ENCODE measurements around the gene RPL10. TPM values are rescaled to one million over a fixed set of nuclear protein-coding genes. Genes with fewer than 3 reads are reported as not detected.
A peak's percentile ranks its signal among the peaks of the same experiment; 100 is the strongest.

The RPL10 gene
- total and polyA plus RNA-seq, 2 of the 13 experiments (the other 11 are each of a cell fraction or from before 2014, with no cell fraction given), result 2,381 to 4,713 TPM

GRCh38 chrX:154401045-154401799 lies 3.0 kb downstream of the RPL10 start (continued):
- TF ChIP-seq ZNF598 (CRISPR knock-in tag; IDR thresholded peaks at IDR 0.05; ENCODE audit: borderline replicate concordance), result no peak
- no peak for TF ChIP-seq ZNF569 (CRISPR knock-in tag; IDR thresholded peaks at IDR 0.05; ENCODE audit: borderline replicate concordance)
- no peak for TF ChIP-seq ZMYM4 (CRISPR knock-in tag; IDR thresholded peaks at IDR 0.05)
- TF ChIP-seq ZNF17 (CRISPR knock-in tag; IDR thresholded peaks at IDR 0.05), result no peak
- no peak for TF ChIP-seq CENPT (CRISPR knock-in tag; IDR thresholded peaks at IDR 0.05; ENCODE audit: low read depth)
- TF ChIP-seq PATZ1 (CRISPR knock-in tag; IDR thresholded peaks at IDR 0.05), result peak; percentile 81
- TF ChIP-seq PAF1 (CRISPR knock-in tag; IDR thresholded peaks at IDR 0.05), result peak; percentile 99
- TF ChIP-seq TIGD3 (CRISPR knock-in tag; IDR thresholded peaks at IDR 0.05; ENCODE audit: borderline replicate concordance), result no peak
- no peak for TF ChIP-seq TOE1 (CRISPR knock-in tag; IDR thresholded peaks at IDR 0.05)
- 0 out of 2 replicates have a peak, but pooled peaks have one; percentile 50 for TF ChIP-seq TMF1 (CRISPR knock-in tag; IDR thresholded peaks at IDR 0.05; ENCODE audit: low read depth)
- peak; percentile 64 for TF ChIP-seq IKZF5 (CRISPR knock-in tag; IDR thresholded peaks at IDR 0.05)
- TF ChIP-seq FOXC1 (CRISPR knock-in tag; IDR thresholded peaks at IDR 0.05; ENCODE audit: borderline replicate concordance), result no peak
- TF ChIP-seq ZNF12 (CRISPR knock-in tag; IDR thresholded peaks at IDR 0.05), result no peak
- TF ChIP-seq NFE2L2 (IDR thresholded peaks at IDR 0.05; ENCODE audit: low read length), result no peak
- TF ChIP-seq TEAD3 (CRISPR knock-in tag; optimal IDR thresholded peaks at IDR 0.05; ENCODE audit: borderline replicate concordance), result peak; percentile 65
- no peak for TF ChIP-seq ZNF614 (CRISPR knock-in tag; IDR thresholded peaks at IDR 0.05; ENCODE audit: borderline replicate concordance)
- no peak for TF ChIP-seq MIXL1 (CRISPR knock-in tag; IDR thresholded peaks at IDR 0.05)
- TF ChIP-seq YEATS2 (CRISPR knock-in tag; IDR thresholded peaks at IDR 0.05; ENCODE audit: borderline replicate concordance), result no peak
- no peak for TF ChIP-seq SAFB2 (CRISPR knock-in tag; IDR thresholded peaks at IDR 0.05; ENCODE audit: borderline replicate concordance, low read depth)
- TF ChIP-seq BRF2 (CRISPR knock-in tag; IDR thresholded peaks at IDR 0.05), result no peak
- TF ChIP-seq CREB1 (IDR thresholded peaks at IDR 0.05), result no peak
- TF ChIP-seq CREB1 (CRISPR knock-in tag; IDR thresholded peaks at IDR 0.05), result no peak
- no peak for TF ChIP-seq ZFP36 (IDR thresholded peaks at IDR 0.05; ENCODE audit: borderline replicate concordance, low read depth, low read length, partially characterized antibody)
- no peak for TF ChIP-seq TFAP4 (IDR thresholded peaks at IDR 0.05; ENCODE audit: borderline replicate concordance, low read depth)
- TF ChIP-seq ZMYM3 (CRISPR knock-in tag; IDR thresholded peaks at IDR 0.05), result no peak

Data from HepG2 (cell line).